Uterus (tissue), 2 donors: ENCODE results near the gene NR2C2.

Experiments
- POLR2A ChIP-seq, 2 donors: fragments of 450-650 bp; IDR thresholded peaks; one replicate each; pipeline ENCODE4 v1.6.1; 2016; ENCODE audit warnings: antibody characterized with exemption in 2 of 2, mild to moderate bottlenecking in 1 of 2, moderate library complexity in 1 of 2
- TF ChIP-seq, protein P1 (sequence below), 4 experiments: fragments of 200-600 bp in 2 of 4; fragments of 450-650 bp in 2 of 4; sonication (generic) in 2 of 4; IDR thresholded peaks; one replicate each; pipeline ENCODE4 v1.5.1; 2016 to 2019; ENCODE audit warnings: antibody characterized with exemption in 4 of 4, mild to moderate bottlenecking in 2 of 4, moderate library complexity in 1 of 4

DNA sequence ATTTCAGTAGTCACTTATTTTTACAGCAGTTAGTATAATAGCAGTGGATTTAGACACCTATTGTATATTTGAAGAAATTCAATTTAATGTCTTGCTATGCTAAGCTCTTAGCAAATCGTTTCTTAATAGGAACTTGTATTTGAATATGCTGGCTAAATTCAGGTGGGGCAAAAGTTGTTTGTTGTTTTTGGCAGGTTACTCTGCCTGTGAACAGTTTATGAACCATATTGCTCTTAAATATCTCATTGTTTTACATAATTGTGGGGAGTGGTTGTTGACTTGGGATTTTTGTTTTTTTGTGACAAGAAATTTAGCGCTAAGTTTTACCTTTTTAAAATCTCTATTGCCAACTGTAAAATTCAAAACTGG is 43.4 kb downstream of the NR2C2 start:
- TF ChIP-seq, protein P1, sequence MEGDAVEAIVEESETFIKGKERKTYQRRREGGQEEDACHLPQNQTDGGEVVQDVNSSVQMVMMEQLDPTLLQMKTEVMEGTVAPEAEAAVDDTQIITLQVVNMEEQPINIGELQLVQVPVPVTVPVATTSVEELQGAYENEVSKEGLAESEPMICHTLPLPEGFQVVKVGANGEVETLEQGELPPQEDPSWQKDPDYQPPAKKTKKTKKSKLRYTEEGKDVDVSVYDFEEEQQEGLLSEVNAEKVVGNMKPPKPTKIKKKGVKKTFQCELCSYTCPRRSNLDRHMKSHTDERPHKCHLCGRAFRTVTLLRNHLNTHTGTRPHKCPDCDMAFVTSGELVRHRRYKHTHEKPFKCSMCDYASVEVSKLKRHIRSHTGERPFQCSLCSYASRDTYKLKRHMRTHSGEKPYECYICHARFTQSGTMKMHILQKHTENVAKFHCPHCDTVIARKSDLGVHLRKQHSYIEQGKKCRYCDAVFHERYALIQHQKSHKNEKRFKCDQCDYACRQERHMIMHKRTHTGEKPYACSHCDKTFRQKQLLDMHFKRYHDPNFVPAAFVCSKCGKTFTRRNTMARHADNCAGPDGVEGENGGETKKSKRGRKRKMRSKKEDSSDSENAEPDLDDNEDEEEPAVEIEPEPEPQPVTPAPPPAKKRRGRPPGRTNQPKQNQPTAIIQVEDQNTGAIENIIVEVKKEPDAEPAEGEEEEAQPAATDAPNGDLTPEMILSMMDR (IDR thresholded peaks at IDR 0.05): no peak
- TF ChIP-seq POLR2A (IDR thresholded peaks at IDR 0.05): no peak
